HepG2 (cell line): Measurements from ENCODE around the gene MCU. TPM values are rescaled to one million over a fixed set of nuclear protein-coding genes. Genes with fewer than 3 reads are reported as not detected.

Source experiments
- ATAC-seq: fragments of 200-7000 bp; cut with Tn5 transposase; 3 replicates; pipeline ENCODE4 v1.9.1; 2020; ENCODE audit warnings: mild to moderate bottlenecking, moderate library complexity
- BruUV-seq: library from RNA; stranded (reverse); fragments of 400-500 nt; replicated peaks from 2 replicates; lab custom pipeline; 2021; lab: Mats Ljungman, UMichigan
- CTCF ChIA-PET: fragments of 300-600 bp; formaldehyde crosslinking; extraction: SDS; loops from one replicate; lab custom pipeline; 2021; ENCODE audit warnings: low total read pairs, inconsistent platforms, low intra/inter-chr PET ratio; lab: Yijun Ruan, JAX
- POLR2A ChIA-PET: fragments of 350-600 bp; sonication (Branson Sonifier 250); formaldehyde crosslinking; loops from one replicate; lab custom pipeline; 2020; ENCODE audit warnings: antibody characterized with exemption, inconsistent platforms; lab: Yijun Ruan, JAX
- DNase-seq: peaks from one replicate; pipeline ENCODE4 v3.0.0-alpha.2; 2015; ENCODE audit warnings: low spot score
- FAIRE-seq: peaks from 3 replicates; lab custom pipeline; 2011; peaks lifted over from hg19 to GRCh38; lab: Jason Lieb, UNC
- H2AFZ ChIP-seq: one replicate; pipeline ENCODE4 v1.6.1; 2011; ENCODE audit warnings: low read length, inconsistent platforms
- H3K27ac ChIP-seq: fragments of 300-600 bp; 3 replicates; pipeline ENCODE4 v1.8.0; 2011; ENCODE audit warnings: mixed run types, mild to moderate bottlenecking, mixed read lengths, low read length, inconsistent platforms; ENCODE audit not compliant: insufficient read depth; ENCODE audit errors: extremely low read length
- H3K27me3 ChIP-seq, 2 experiments: fragments of 200-600 bp in 1 of 2; 2 replicates in 1 of 2; 3 replicates in 1 of 2; pipeline versions ENCODE4 v1.6.0 to v1.8.0; 2011; ENCODE audit warnings: low read length in 2 of 2, mild to moderate bottlenecking in 2 of 2, moderate library complexity in 2 of 2, inconsistent platforms in 1 of 2; ENCODE audit not compliant: insufficient read depth in 2 of 2, control insufficient read depth in 1 of 2
- H3K36me3 ChIP-seq, 2 experiments: fragments of 200-600 bp in 1 of 2; replicated peaks in 1 of 2; 2 replicates in 1 of 2; 3 replicates in 1 of 2; pipeline versions ENCODE4 v1.5.1 to v1.8.0; 2011; ENCODE audit warnings: low read length in 2 of 2, inconsistent platforms in 1 of 2; ENCODE audit not compliant: insufficient read depth in 2 of 2, control insufficient read depth in 1 of 2
- H3K4me1 ChIP-seq: 2 replicates; pipeline ENCODE4 v1.5.1; 2012; ENCODE audit warnings: low read length, inconsistent platforms; ENCODE audit not compliant: insufficient read depth
- H3K4me2 ChIP-seq: 2 replicates; pipeline ENCODE4 v1.6.0; 2011; ENCODE audit warnings: low read depth, low read length, inconsistent platforms
- H3K4me3 ChIP-seq, 3 experiments: fragments of 200-600 bp in 1 of 3; sonication (generic), shearing (Covaris generic) in 1 of 3; replicated peaks in 1 of 3; 2 replicates each; pipeline ENCODE4 v1.5.1; 2011 to 2016; ENCODE audit warnings: low read length in 3 of 3, inconsistent platforms in 2 of 3, low read depth in 2 of 3, mild to moderate bottlenecking in 2 of 3, control low read depth in 1 of 3, mixed read lengths in 1 of 3; ENCODE audit not compliant: insufficient read depth in 1 of 3
- H3K79me2 ChIP-seq: one replicate; pipeline ENCODE4 v1.6.1; 2011; ENCODE audit warnings: low read length, inconsistent platforms; ENCODE audit not compliant: insufficient read depth
- H3K9ac ChIP-seq: 2 replicates; pipeline ENCODE4 v1.6.0; 2011; ENCODE audit warnings: mild to moderate bottlenecking, low read depth, low read length, inconsistent platforms; ENCODE audit not compliant: insufficient read depth
- H3K9me3 ChIP-seq: 2 replicates; pipeline ENCODE4 v1.5.1; 2012; ENCODE audit warnings: mild to moderate bottlenecking, low read length
- H4K20me1 ChIP-seq: 2 replicates; pipeline ENCODE4 v1.6.0; 2011; ENCODE audit warnings: inconsistent platforms, mild to moderate bottlenecking, low read length, moderate library complexity; ENCODE audit not compliant: insufficient read depth
- DMAP1 ChIP-seq: IDR thresholded peaks from 2 replicates; pipeline ENCODE4 v1.6.1; 2016
- ETS1 ChIP-seq: sonication (generic); formaldehyde crosslinking; IDR thresholded peaks from 2 replicates; pipeline ENCODE4 v1.4.0; 2020; ENCODE audit warnings: missing genetic modification reagents
- ETV6 ChIP-seq: sonication (generic); formaldehyde crosslinking; conservative IDR thresholded peaks from 2 replicates; pipeline ENCODE4 v1.4.0; 2020; ENCODE audit warnings: missing genetic modification reagents
- HMGXB4 ChIP-seq, 2 experiments: sonication (generic) in 1 of 2; formaldehyde crosslinking in 1 of 2; IDR thresholded peaks; 2 replicates each; pipeline versions ENCODE4 v1.4.0 to v1.6.1; 2018 to 2020; ENCODE audit warnings: missing genetic modification reagents in 2 of 2, borderline replicate concordance in 1 of 2, low read depth in 1 of 2, mild to moderate bottlenecking in 1 of 2, missing biosample characterization in 1 of 2
- KLF12 ChIP-seq: sonication (generic); formaldehyde crosslinking; IDR thresholded peaks from 2 replicates; pipeline ENCODE4 v1.4.0; 2020; ENCODE audit warnings: missing genetic modification reagents, borderline replicate concordance
- NFE2L2 ChIP-seq: fragments of 150-350 bp; IDR thresholded peaks from 2 replicates; pipeline ENCODE4 v1.6.1; 2014; ENCODE audit warnings: low read length
- SALL1 ChIP-seq: sonication (generic); formaldehyde crosslinking; IDR thresholded peaks from 2 replicates; pipeline ENCODE4 v1.8.0; 2022; ENCODE audit warnings: mild to moderate bottlenecking, missing genetic modification reagents
- SMAD3 ChIP-seq: sonication (generic); formaldehyde crosslinking; IDR thresholded peaks from 2 replicates; pipeline ENCODE4 v1.4.0; 2020; ENCODE audit warnings: missing genetic modification reagents
- SPEN ChIP-seq: sonication (generic); formaldehyde crosslinking; IDR thresholded peaks from 2 replicates; pipeline ENCODE4 v1.5.1; 2020; ENCODE audit warnings: low read depth, mild to moderate bottlenecking, missing genetic modification reagents
- U2AF1 ChIP-seq: fragments of 200-400 bp; formaldehyde crosslinking; optimal IDR thresholded peaks from 2 replicates; pipeline ENCODE3; 2017; ENCODE audit warnings: mild to moderate bottlenecking, low read depth, low read length
- ZBTB26 ChIP-seq: IDR thresholded peaks from 2 replicates; pipeline ENCODE4 v1.6.1; 2016; ENCODE audit warnings: missing compliant biosample characterization, missing genetic modification reagents, borderline replicate concordance
- ZFAT ChIP-seq: sonication (generic); formaldehyde crosslinking; conservative IDR thresholded peaks from 2 replicates; pipeline ENCODE4 v1.8.1; 2023; ENCODE audit warnings: missing genetic modification reagents, inconsistent platforms
- ZNF251 ChIP-seq: sonication (generic); formaldehyde crosslinking; IDR thresholded peaks from 2 replicates; pipeline ENCODE4 v1.9.0; 2021; ENCODE audit warnings: mild to moderate bottlenecking, missing genetic modification reagents
- ZNF317 ChIP-seq: sonication (generic); formaldehyde crosslinking; IDR thresholded peaks from 2 replicates; pipeline ENCODE4 v1.5.0; 2020; ENCODE audit warnings: mild to moderate bottlenecking, missing genetic modification reagents
- ZNF33A ChIP-seq: sonication (generic); formaldehyde crosslinking; IDR thresholded peaks from 2 replicates; pipeline ENCODE4 v1.5.1; 2020; ENCODE audit warnings: missing genetic modification reagents, mild to moderate bottlenecking, moderate library complexity, borderline replicate concordance
- ZNF546 ChIP-seq: sonication (generic); formaldehyde crosslinking; conservative IDR thresholded peaks from 2 replicates; pipeline ENCODE4 v1.8.1; 2023; ENCODE audit warnings: mild to moderate bottlenecking, missing genetic modification reagents
- ZNF841 ChIP-seq: sonication (generic); formaldehyde crosslinking; IDR thresholded peaks from 2 replicates; pipeline ENCODE4 v1.8.1; 2023; ENCODE audit warnings: missing genetic modification reagents, borderline replicate concordance
- WGBS: methylation state at CpG from one replicate; pipeline ENCODE4 v1.1.6; 2017; ENCODE audit warnings: low lambda C conversion rate; 5-methylcytosine and 5-hydroxymethylcytosine counted together
- in situ Hi-C: cut with HindIII; loops from 2 replicates; pipeline ENCODE4 v1.10.0; 2017; ENCODE audit warnings: low pct_unique_long_range_greater_than_20kb; ENCODE audit not compliant: extremely low pct_ligation_motif_present
- intact Hi-C: fragments of 100-400 bp; cut with micrococcal nuclease; formaldehyde crosslinking; loops from one replicate; pipeline ENCODE4 v1.10.0; 2022; ENCODE audit not compliant: unreplicated experiment
- polyA plus RNA-seq, 8 experiments: library from polyadenylated mRNA; depleted of rRNA in 3 of 8; stranded (reverse) in 7 of 8; unstranded in 1 of 8; fragments of >200 nt; fragmentation: Illumina TruSeq in 4 of 8; extraction: Trizol in 4 of 8; gene quantifications; 2 replicates each; pipeline versions ENCODE4 v1.2.1 to v1.2.3, GENCODE V29; 2011 to 2016; ENCODE audit warnings: low read depth in 4 of 8, missing spikeins in 1 of 8, mixed read lengths in 1 of 8; ENCODE audit not compliant: insufficient read depth in 1 of 8
- total RNA-seq, 5 experiments: library from RNA; depleted of rRNA; stranded (reverse); fragments of >200 nt; fragmentation: Illumina TruSeq; extraction: Trizol; gene quantifications; 2 replicates each; pipeline ENCODE4 v1.2.3, GENCODE V29; 2016; ENCODE audit warnings: low read depth in 1 of 5

Gene MCU
- total and polyA plus RNA-seq, 2 of the 13 experiments (the other 11 are each of a cell fraction or from before 2014, with no cell fraction given): 25.9 to 64.5 TPM

- Histone ChIP-seq H3K4me3 (no peak overlapping the region), H4K20me1 (no peaks in the 10 kb centered on the region), H3K9me3 (no peaks in the 10 kb centered on the region), H3K4me2 (no peak overlapping the region), H3K27me3 (no peaks in the 10 kb centered on the region), H3K9ac (no peak overlapping the region), H3K27ac (no peak overlapping the region), H2AFZ (no peak overlapping the region), H3K36me3 (no peaks in the 10 kb centered on the region), H3K4me1 (no peaks in the 10 kb centered on the region), H3K79me2 (no peaks in the 10 kb centered on the region)
- TF ChIP-seq NFE2L2 (peak; percentile 47; the same call in 1 of the 2 replicates), ZFAT (CRISPR knock-in tag) (no peak)
- in situ Hi-C loops: no loop called here
- POLR2A ChIA-PET: no interaction called here
- FAIRE-seq: no peak
- ATAC-seq: no peak
- intact Hi-C loops: loop anchor here (10.0 kb wide), 1 partner anchor 1886 kb away; no protein-coding TSS in a partner anchor
- no TSS peak for BruUV-seq
- CTCF ChIA-PET: no interaction called here
- DNase-seq: no peak
Observed at GRCh38 chr10:72840319-72840718, 148.4 kb downstream of the MCU start.

GRCh38 chr10:72841487-72841886 is 149.5 kb downstream of the MCU start:
- FAIRE-seq (no peak), DNase-seq (no peak), ATAC-seq (no peak)
- H3K27me3 ChIP-seq: no peaks in the 10 kb centered on the region
- H3K4me2 ChIP-seq: no peak overlapping the region
- no peak overlapping the region for H3K4me3 ChIP-seq
- no peaks in the 10 kb centered on the region for H3K36me3 ChIP-seq
- WGBS: 89% methylated on average over 5 of the region's 5 CpGs
- ChIA-PET POLR2A (no interaction called here), CTCF (no interaction called here)
- H3K9ac ChIP-seq: no peak overlapping the region
- no peak overlapping the region for H2AFZ ChIP-seq
- H3K4me1 ChIP-seq: no peaks in the 10 kb centered on the region
- intact Hi-C loops (loop anchor here (10.0 kb wide), 1 partner anchor 1887 kb away; no protein-coding TSS in a partner anchor), in situ Hi-C loops (no loop called here)
- H3K27ac ChIP-seq: no peak overlapping the region
- no peaks in the 10 kb centered on the region for H4K20me1 ChIP-seq
- H3K79me2 ChIP-seq: no peaks in the 10 kb centered on the region
- no TSS peak for BruUV-seq
- no peaks in the 10 kb centered on the region for H3K9me3 ChIP-seq
- TF ChIP-seq ETS1 (CRISPR knock-in tag) (no peak), U2AF1 (no peak), ZBTB26 (CRISPR knock-in tag) (no peak), SMAD3 (CRISPR knock-in tag) (no peak), DMAP1 (CRISPR knock-in tag) (no peak), SALL1 (CRISPR knock-in tag) (no peak), SPEN (CRISPR knock-in tag) (no peak), ZNF317 (CRISPR knock-in tag) (no peak), ZNF251 (CRISPR knock-in tag) (no peak), ETV6 (CRISPR knock-in tag) (no peak), KLF12 (CRISPR knock-in tag) (no peak), ZNF33A (CRISPR knock-in tag) (no peak), ZNF841 (CRISPR knock-in tag) (no peak), ZNF546 (CRISPR knock-in tag) (no peak), HMGXB4 (CRISPR knock-in tag; IDR thresholded peaks at IDR 0.05; ENCODE audit: borderline replicate concordance in 1 of 2, low read depth in 1 of 2) (no peak)
